GM21515 (cell line): Measurements from ENCODE around the gene NXPE2.

ENCODE experiments used
- ATAC-seq: cut with Tn5 transposase; IDR thresholded peaks from one replicate; pipeline ENCODE4 v1.9.1; 2021; ENCODE audit not compliant: unreplicated experiment

The NXPE2 gene

DNA sequence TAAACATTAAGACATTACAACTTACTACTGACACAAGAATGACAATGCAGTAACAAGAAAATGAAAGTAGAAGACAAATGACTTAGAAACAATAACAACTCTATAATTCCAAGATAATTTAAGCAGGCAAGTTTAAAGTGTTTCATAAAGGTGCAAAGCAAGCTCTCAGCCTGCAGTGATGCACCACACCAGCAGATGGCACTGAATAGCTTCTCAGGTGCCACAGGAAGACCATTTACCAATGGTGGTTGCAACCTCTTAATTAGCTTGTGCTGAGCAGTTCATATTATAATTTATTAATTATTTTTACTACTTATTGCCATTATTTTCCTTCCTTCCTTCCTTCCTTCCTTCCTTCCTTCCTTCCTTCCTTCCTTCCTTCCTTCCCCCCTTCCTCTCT is 60.6 kb downstream of the NXPE2 start:
- ATAC-seq: no peak

DNA sequence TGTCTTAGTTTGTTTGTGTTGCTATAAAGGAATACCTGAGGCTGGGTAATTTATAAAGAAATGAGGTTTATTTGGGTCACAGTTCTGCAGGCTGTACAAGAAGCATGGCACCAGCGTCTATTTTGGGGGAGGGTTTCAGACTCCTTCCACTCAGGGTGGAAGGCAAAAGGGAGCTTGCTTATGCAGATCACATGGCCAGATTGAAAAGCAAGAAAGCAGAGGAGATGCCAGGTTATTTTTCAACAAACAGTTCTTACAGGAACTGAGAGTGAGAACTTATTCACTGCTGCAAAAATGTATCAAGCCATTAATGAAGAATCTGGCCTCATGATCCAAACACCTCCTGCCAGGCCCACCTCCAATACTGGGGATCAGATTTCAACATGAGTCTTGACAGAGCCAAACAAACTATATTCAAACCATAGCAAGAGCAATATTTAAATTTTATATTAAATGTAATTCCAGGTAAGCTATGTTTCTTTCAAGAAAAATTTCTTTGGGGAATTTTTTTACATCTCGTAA is 66.9 kb downstream of the NXPE2 start:
- no peak for ATAC-seq

DNA sequence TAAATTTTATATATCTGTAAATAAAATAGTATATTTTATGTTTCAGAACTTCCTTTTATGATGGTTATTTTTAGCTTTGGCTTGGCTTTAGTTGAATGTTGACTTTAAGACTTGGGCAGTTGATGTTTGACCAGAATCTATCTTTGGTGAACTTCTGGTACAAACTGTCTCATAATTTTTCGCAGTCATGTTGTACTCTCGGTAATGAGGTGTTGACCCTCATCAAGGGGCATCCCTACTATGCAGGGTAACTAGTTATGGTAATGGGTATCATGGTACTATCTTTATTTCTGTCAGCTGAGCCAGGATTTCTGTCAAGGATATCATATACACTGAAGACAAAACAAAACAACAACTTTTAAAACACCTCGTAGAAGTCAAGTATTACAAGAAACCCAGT is 67.7 kb downstream of the NXPE2 start:
- ATAC-seq: no peak
